ENCODE data around the gene MBP. TPM values are rescaled to one million over a fixed set of nuclear protein-coding genes. Genes with fewer than 3 reads are reported as not detected.

Gene MBP
- polyA plus RNA-seq, 1 experiment: 5.3 TPM

DNA sequence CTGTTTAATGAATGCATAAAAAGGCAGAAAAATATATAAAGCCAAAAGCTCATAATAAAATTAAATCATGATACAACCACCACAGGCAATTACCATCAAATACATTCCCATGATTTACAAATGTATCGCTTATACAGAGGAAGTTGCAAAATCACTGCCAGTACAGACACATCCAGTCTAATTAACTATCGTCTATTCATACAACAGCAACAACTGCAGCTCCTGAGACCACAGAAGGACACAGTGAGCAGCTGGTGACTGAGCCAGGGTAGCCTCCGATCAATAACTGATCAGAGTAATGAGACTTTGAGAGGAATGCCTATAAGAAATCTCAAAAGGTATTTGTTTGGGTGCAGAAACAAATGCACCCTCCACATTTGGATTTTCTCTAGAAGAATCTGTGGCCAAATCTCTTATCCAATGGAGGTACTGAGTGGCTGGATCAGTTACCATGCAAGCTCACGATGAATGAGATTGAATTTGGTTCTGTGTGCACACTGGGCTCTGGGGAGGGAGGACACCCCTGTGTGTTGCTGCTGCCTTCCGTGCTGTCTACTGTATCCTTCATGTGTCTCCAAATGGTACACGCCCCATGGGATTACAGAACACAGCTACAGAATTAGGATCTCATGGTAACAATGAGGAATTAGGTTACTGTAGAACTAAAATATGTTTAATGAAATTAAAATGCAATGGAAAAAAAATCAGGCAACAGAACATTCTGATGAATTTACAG, 119.6 kb downstream of the MBP start:
- Histone ChIP-seq H3K9me3 (ENCODE audit: control insufficient read depth, insufficient read depth, low read length) (no peaks in the 10 kb centered on the region; the same call in 1 of the 2 replicates), H3K27me3 (ENCODE audit: control insufficient read depth, insufficient read depth, low read length) (peaks cover 2% of the 10 kb centered on the region), H3K4me3 (ENCODE audit: low read depth, low read length) (no peak overlapping the region), H3K27ac (ENCODE audit: low read depth, low read length) (no peak overlapping the region)
- POLR2A ChIA-PET: no interaction called here
- CTCF ChIA-PET: interaction anchor here (2.6 to 8.9 kb wide), 3 partner anchors 9 to 199 kb away, joined by 9 to 69 read pairs (median 10); no protein-coding TSS in a partner anchor
- TF ChIP-seq, protein P1, sequence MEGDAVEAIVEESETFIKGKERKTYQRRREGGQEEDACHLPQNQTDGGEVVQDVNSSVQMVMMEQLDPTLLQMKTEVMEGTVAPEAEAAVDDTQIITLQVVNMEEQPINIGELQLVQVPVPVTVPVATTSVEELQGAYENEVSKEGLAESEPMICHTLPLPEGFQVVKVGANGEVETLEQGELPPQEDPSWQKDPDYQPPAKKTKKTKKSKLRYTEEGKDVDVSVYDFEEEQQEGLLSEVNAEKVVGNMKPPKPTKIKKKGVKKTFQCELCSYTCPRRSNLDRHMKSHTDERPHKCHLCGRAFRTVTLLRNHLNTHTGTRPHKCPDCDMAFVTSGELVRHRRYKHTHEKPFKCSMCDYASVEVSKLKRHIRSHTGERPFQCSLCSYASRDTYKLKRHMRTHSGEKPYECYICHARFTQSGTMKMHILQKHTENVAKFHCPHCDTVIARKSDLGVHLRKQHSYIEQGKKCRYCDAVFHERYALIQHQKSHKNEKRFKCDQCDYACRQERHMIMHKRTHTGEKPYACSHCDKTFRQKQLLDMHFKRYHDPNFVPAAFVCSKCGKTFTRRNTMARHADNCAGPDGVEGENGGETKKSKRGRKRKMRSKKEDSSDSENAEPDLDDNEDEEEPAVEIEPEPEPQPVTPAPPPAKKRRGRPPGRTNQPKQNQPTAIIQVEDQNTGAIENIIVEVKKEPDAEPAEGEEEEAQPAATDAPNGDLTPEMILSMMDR (IDR thresholded peaks at IDR 0.05; ENCODE audit: low read depth, low read length): no peak
- no peak for DNase-seq (ENCODE audit: low read depth, low spot score)

GRCh38 chr18:77012120-77012519, 120.5 kb downstream of the MBP start:
- ChIA-PET CTCF (interaction anchor here (3.4 to 8.9 kb wide), 2 partner anchors 13 to 200 kb away, joined by 9 to 69 read pairs; no protein-coding TSS in a partner anchor), POLR2A (no interaction called here)
- peaks cover 5% of the 10 kb centered on the region for H3K27me3 ChIP-seq (ENCODE audit: control insufficient read depth, insufficient read depth, low read length)
- TF ChIP-seq, protein P1 (IDR thresholded peaks at IDR 0.05; ENCODE audit: low read depth, low read length): no peak
- no peak for DNase-seq (ENCODE audit: low read depth, low spot score)
- no peak overlapping the region for H3K27ac ChIP-seq (ENCODE audit: low read depth, low read length)
- H3K9me3 ChIP-seq (ENCODE audit: control insufficient read depth, insufficient read depth, low read length): no peaks in the 10 kb centered on the region; the same call in 1 of the 2 replicates
- no peak overlapping the region for H3K4me3 ChIP-seq (ENCODE audit: low read depth, low read length)

- H3K27ac ChIP-seq (ENCODE audit: low read depth, low read length): no peak overlapping the region
- POLR2A ChIA-PET: no interaction called here
- TF ChIP-seq, protein P1 (IDR thresholded peaks at IDR 0.05; ENCODE audit: low read depth, low read length): no peak
- CTCF ChIA-PET: interaction anchor here (0.5 to 8.9 kb wide), 2 partner anchors 11 to 261 kb away, joined by 8 to 69 read pairs; no protein-coding TSS in a partner anchor
- DNase-seq (ENCODE audit: low read depth, low spot score): no peak
- peaks cover 11% of the 10 kb centered on the region for H3K27me3 ChIP-seq (ENCODE audit: control insufficient read depth, insufficient read depth, low read length)
- no peaks in the 10 kb centered on the region; the same call in 1 of the 2 replicates for H3K9me3 ChIP-seq (ENCODE audit: control insufficient read depth, insufficient read depth, low read length)
- H3K4me3 ChIP-seq (ENCODE audit: low read depth, low read length): no peak overlapping the region
These were observed 122.9 kb downstream of the MBP start for GRCh38 chr18:77009675-77010074.

GRCh38 chr18:77008576-77009315, 123.8 kb downstream of the MBP start:
- no peaks in the 10 kb centered on the region; the same call in 1 of the 2 replicates for H3K9me3 ChIP-seq (ENCODE audit: control insufficient read depth, insufficient read depth, low read length)
- TF ChIP-seq, protein P1 (IDR thresholded peaks at IDR 0.05; ENCODE audit: low read depth, low read length): no peak
- CTCF ChIA-PET: interaction anchor here (8.9 kb wide), 1 partner anchor 10 kb away, joined by 69 read pairs; no protein-coding TSS in a partner anchor
- peaks cover 13% of the 10 kb centered on the region for H3K27me3 ChIP-seq (ENCODE audit: control insufficient read depth, insufficient read depth, low read length)
- DNase-seq (ENCODE audit: low read depth, low spot score): no peak
- no peak overlapping the region for H3K27ac ChIP-seq (ENCODE audit: low read depth, low read length)
- no peak overlapping the region for H3K4me3 ChIP-seq (ENCODE audit: low read depth, low read length)
- POLR2A ChIA-PET: no interaction called here

Data from AG04450 (cell line).